Endodermal cell (in vitro differentiated cells): ENCODE data around the gene EIF2AK3. TPM values are rescaled to one million over a fixed set of nuclear protein-coding genes. Genes with fewer than 3 reads are reported as not detected.

Experiments used
- DNase-seq: peaks from one replicate; pipeline ENCODE4 v3.0.0-alpha.2; 2017
- H3K27ac ChIP-seq: 2 replicates; pipeline ENCODE4 v1.5.1; 2013; ENCODE audit warnings: mild to moderate bottlenecking, low read depth, low read length, moderate library complexity
- H3K27me3 ChIP-seq: 2 replicates; pipeline ENCODE4 v1.6.1; 2013; ENCODE audit warnings: mild to moderate bottlenecking, low read length, moderate library complexity; ENCODE audit not compliant: insufficient read depth, control insufficient read depth, poor library complexity, severe bottlenecking
- H3K36me3 ChIP-seq: 2 replicates; pipeline ENCODE4 v1.7.0; 2013; ENCODE audit warnings: mild to moderate bottlenecking, low read length, moderate library complexity; ENCODE audit not compliant: control insufficient read depth, insufficient read depth
- H3K4me1 ChIP-seq: one replicate; pipeline ENCODE4 v1.7.0; 2013; ENCODE audit warnings: low read length; ENCODE audit not compliant: control insufficient read depth, insufficient read depth
- H3K4me3 ChIP-seq: 2 replicates; pipeline ENCODE4 v1.5.1; 2013; ENCODE audit warnings: mild to moderate bottlenecking, low read length, moderate library complexity
- H3K9ac ChIP-seq: 2 replicates; pipeline ENCODE4 v1.6.1; 2013; ENCODE audit warnings: mild to moderate bottlenecking, low read length, moderate library complexity; ENCODE audit not compliant: poor library complexity, severe bottlenecking; ENCODE audit errors: extremely low read depth
- H3K9me3 ChIP-seq: 2 replicates; pipeline ENCODE4 v1.6.1; 2013; ENCODE audit warnings: mild to moderate bottlenecking, low read length, moderate library complexity; ENCODE audit not compliant: control insufficient read depth
- H3K27ac Mint-ChIP-seq: 2 replicates; pipeline ENCODE4 v1.8.0; 2020; ENCODE audit warnings: mixed read lengths
- H3K27me3 Mint-ChIP-seq: 2 replicates; pipeline ENCODE4 v1.8.0; 2021; ENCODE audit warnings: mild to moderate bottlenecking, mixed read lengths; ENCODE audit not compliant: insufficient read depth
- H3K36me3 Mint-ChIP-seq: 2 replicates; pipeline ENCODE4 v1.8.0; 2020; ENCODE audit warnings: low read depth, mixed read lengths
- H3K4me1 Mint-ChIP-seq: 2 replicates; pipeline ENCODE4 v1.8.0; 2020; ENCODE audit warnings: mixed read lengths
- H3K4me3 Mint-ChIP-seq: 2 replicates; pipeline ENCODE4 v1.8.0; 2020; ENCODE audit warnings: mild to moderate bottlenecking, moderate library complexity, mixed read lengths
- H3K9me3 Mint-ChIP-seq: 2 replicates; pipeline ENCODE4 v1.8.0; 2020; ENCODE audit warnings: mild to moderate bottlenecking, mixed read lengths
- WGBS, 2 experiments: methylation state at CpG; one replicate each; pipeline versions ENCODE4 v1.1.5 to v1.1.7; 2013; ENCODE audit warnings: missing lambda C conversion rate in 2 of 2, mixed read lengths in 1 of 2; ENCODE audit not compliant: insufficient coverage in 1 of 2, insufficient read length in 1 of 2; 5-methylcytosine and 5-hydroxymethylcytosine counted together
- total RNA-seq, 2 donors: library from RNA; stranded (reverse); fragmentation: NEBNext Ultra II Directional in 1 of 2; extraction: Animal tissue kit (Norgen Biotek cat#: 25700) in 1 of 2; gene quantifications; 2 replicates in 1 of 2; 3 replicates in 1 of 2; pipeline ENCODE4 v1.2.1, GENCODE V29; 2021
- TF ChIP-seq, protein P1 (sequence below): fragments of 200-600 bp; sonication (generic); conservative IDR thresholded peaks from 2 replicates; pipeline ENCODE4 v1.5.0; 2021; ENCODE audit warnings: antibody characterized with exemption, mild to moderate bottlenecking

EIF2AK3 gene
- total RNA-seq, 2 donors from 2014 or later, result 26.3 to 45.2 TPM

DNA sequence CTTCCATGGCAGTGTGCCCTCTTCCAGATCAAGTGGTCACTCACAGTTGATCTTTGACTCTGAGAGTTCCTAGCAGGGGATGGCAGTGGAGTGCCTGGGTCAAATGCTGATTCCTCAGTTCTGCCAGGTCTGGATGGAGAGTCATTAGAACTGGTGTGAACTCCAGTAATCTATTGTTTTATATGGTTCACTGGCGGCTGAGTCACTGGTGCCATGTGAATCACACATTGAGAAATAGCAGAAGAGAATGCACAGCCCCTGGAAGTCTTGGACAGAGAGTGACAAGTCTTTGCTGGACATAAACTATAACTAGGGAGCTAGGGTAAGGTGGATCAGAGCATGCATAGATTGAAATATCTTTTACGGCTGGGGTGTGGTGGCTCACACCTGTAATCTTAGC is 86.9 kb downstream of the EIF2AK3 start:
- Mint-ChIP-seq H3K27me3 (peaks cover 12% of the 10 kb centered on the region), H3K9me3 (peaks cover 2% of the 10 kb centered on the region), H3K27ac (no peak overlapping the region), H3K36me3 (no peaks in the 10 kb centered on the region), H3K4me1 (peaks cover 4% of the 10 kb centered on the region), H3K4me3 (no peak overlapping the region)
- TF ChIP-seq, protein P1, sequence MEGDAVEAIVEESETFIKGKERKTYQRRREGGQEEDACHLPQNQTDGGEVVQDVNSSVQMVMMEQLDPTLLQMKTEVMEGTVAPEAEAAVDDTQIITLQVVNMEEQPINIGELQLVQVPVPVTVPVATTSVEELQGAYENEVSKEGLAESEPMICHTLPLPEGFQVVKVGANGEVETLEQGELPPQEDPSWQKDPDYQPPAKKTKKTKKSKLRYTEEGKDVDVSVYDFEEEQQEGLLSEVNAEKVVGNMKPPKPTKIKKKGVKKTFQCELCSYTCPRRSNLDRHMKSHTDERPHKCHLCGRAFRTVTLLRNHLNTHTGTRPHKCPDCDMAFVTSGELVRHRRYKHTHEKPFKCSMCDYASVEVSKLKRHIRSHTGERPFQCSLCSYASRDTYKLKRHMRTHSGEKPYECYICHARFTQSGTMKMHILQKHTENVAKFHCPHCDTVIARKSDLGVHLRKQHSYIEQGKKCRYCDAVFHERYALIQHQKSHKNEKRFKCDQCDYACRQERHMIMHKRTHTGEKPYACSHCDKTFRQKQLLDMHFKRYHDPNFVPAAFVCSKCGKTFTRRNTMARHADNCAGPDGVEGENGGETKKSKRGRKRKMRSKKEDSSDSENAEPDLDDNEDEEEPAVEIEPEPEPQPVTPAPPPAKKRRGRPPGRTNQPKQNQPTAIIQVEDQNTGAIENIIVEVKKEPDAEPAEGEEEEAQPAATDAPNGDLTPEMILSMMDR, result no peak
- no peaks in the 10 kb centered on the region for H3K9me3 ChIP-seq
- H3K4me3 ChIP-seq, result no peak overlapping the region
- H3K36me3 ChIP-seq, result no peaks in the 10 kb centered on the region
- no peak overlapping the region for H3K27ac ChIP-seq
- WGBS, 2 experiments, result 85 to 94% methylated on average over 2 of the region's 2 CpGs
- H3K27me3 ChIP-seq, result no peaks in the 10 kb centered on the region
- no peaks in the 10 kb centered on the region for H3K4me1 ChIP-seq
- H3K9ac ChIP-seq, result no peak overlapping the region
- DNase-seq, result no peak

DNA sequence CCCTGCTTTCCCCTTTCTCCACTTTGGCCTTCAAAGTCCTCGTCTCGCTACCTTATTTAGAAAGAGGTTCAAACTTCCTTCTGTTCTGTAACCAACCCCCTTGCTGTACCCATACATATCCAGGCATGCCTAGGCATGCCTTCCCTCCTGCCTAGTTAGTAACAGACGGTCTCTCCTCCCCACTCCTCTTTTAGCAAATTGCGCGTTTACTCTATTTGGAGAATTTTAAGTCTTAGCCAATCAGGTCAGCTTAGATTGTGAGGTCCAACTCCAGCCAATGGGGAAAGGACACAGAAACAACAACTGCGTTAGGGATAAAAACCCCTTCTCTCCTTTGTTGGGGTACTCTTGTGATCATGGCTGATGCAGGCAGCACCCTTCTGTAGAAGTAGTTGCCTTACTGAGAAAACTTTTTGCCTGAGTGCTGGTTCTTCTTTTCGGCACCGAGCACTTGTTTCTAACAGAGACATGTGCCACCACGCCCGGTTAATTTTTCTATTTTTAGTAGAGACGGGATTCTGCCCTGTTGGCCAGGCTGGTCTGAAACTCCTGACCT is 88.8 kb downstream of the EIF2AK3 start:
- Mint-ChIP-seq H3K27ac (no peak overlapping the region), H3K9me3 (peaks cover 2% of the 10 kb centered on the region), H3K27me3 (peaks cover 10% of the 10 kb centered on the region), H3K36me3 (no peaks in the 10 kb centered on the region), H3K4me3 (no peak overlapping the region), H3K4me1 (peaks cover 4% of the 10 kb centered on the region)
- H3K4me1 ChIP-seq, result no peaks in the 10 kb centered on the region
- no peak overlapping the region for H3K9ac ChIP-seq
- no peak overlapping the region for H3K27ac ChIP-seq
- H3K9me3 ChIP-seq, result no peaks in the 10 kb centered on the region
- no peak overlapping the region for H3K4me3 ChIP-seq
- H3K36me3 ChIP-seq, result no peaks in the 10 kb centered on the region
- WGBS, 2 experiments, result 93 to 94% methylated on average over 11 of the region's 11 CpGs
- TF ChIP-seq, protein P1, result no peak
- H3K27me3 ChIP-seq, result no peaks in the 10 kb centered on the region
- peak; percentile 54 for DNase-seq

DNA sequence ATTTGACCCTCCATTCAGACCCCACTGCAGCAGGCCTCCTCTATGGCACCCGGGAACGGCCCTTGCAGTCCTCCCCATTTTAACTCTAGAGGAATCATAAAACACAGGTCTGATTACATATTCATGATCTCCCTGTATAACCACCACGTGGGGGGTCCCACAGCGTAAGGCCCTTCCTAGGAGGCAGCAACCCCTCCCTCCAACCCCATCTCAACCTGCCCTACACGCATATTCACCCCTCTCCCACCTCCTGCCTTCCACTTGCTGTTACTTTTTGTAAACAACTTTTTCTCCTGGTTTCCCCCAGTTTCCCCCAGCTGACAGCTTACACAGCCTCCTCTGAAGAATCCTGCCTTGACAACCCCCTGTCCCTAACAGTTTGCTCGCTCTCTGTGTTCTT is 89.6 kb downstream of the EIF2AK3 start:
- 66 to 84% methylated on average over 3 to 6 of the region's 6 CpGs for WGBS, 2 experiments
- H3K4me3 Mint-ChIP-seq, result no peak overlapping the region
- Histone ChIP-seq H3K36me3 (no peaks in the 10 kb centered on the region), H3K4me3 (no peak overlapping the region), H3K4me1 (no peaks in the 10 kb centered on the region), H3K27ac (no peak overlapping the region), H3K9me3 (no peaks in the 10 kb centered on the region), H3K9ac (no peak overlapping the region), H3K27me3 (no peaks in the 10 kb centered on the region)
- TF ChIP-seq, protein P1, result no peak
- peak; percentile 60 for DNase-seq
- H3K27me3 Mint-ChIP-seq, result peaks cover 9% of the 10 kb centered on the region
- H3K9me3 Mint-ChIP-seq, result peaks cover 2% of the 10 kb centered on the region
- peaks cover 4% of the 10 kb centered on the region for H3K4me1 Mint-ChIP-seq
- H3K36me3 Mint-ChIP-seq, result no peaks in the 10 kb centered on the region
- H3K27ac Mint-ChIP-seq, result no peak overlapping the region
